GM23338 (cell line): ENCODE data around the gene PARD3. TPM values are rescaled to one million over a fixed set of nuclear protein-coding genes. Genes with fewer than 3 reads are reported as not detected.

Experiments
- ATAC-seq: fragments of 200-7000 bp; cut with Tn5 transposase; 3 replicates; pipeline ENCODE4 v1.9.1; 2020
- DNase-seq: peaks from one replicate; pipeline ENCODE4 v3.0.0-alpha.2; 2015; ENCODE audit warnings: low spot score
- H2AFZ ChIP-seq: fragments of 200-600 bp; sonication (generic); 2 replicates; pipeline ENCODE4 v1.8.0; 2016; ENCODE audit warnings: antibody characterized with exemption, mild to moderate bottlenecking, moderate library complexity
- H3F3A ChIP-seq: fragments of 200-600 bp; sonication (generic); replicated peaks from 2 replicates; pipeline ENCODE4 v1.8.0; 2017; ENCODE audit warnings: antibody characterized with exemption, mixed run types, low read depth
- H3K27ac ChIP-seq: fragments of 200-600 bp; sonication (generic); 2 replicates; pipeline ENCODE4 v1.6.1; 2016; ENCODE audit warnings: low read depth
- H3K27me3 ChIP-seq: fragments of 200-600 bp; sonication (generic); 2 replicates; pipeline ENCODE4 v1.8.0; 2016; ENCODE audit warnings: mild to moderate bottlenecking, mixed run types, moderate library complexity; ENCODE audit not compliant: insufficient read depth
- H3K36me3 ChIP-seq: fragments of 200-600 bp; sonication (generic); 2 replicates; pipeline ENCODE4 v1.8.0; 2016; ENCODE audit warnings: mild to moderate bottlenecking; ENCODE audit not compliant: insufficient read depth
- H3K4me1 ChIP-seq: fragments of 200-600 bp; sonication (generic); 2 replicates; pipeline ENCODE4 v1.8.0; 2016; ENCODE audit warnings: mild to moderate bottlenecking, moderate library complexity; ENCODE audit not compliant: insufficient read depth
- H3K4me2 ChIP-seq: fragments of 200-600 bp; sonication (generic); 2 replicates; pipeline ENCODE4 v1.7.1; 2017; ENCODE audit warnings: mixed run types
- H3K4me3 ChIP-seq: fragments of 200-600 bp; sonication (generic); 2 replicates; pipeline ENCODE4 v1.6.1; 2016; ENCODE audit warnings: mixed run types
- H3K79me2 ChIP-seq: fragments of 200-600 bp; sonication (generic); replicated peaks from 2 replicates; pipeline ENCODE4 v1.8.0; 2017; ENCODE audit warnings: mild to moderate bottlenecking; ENCODE audit not compliant: insufficient read depth
- H3K9me2 ChIP-seq: fragments of 200-600 bp; sonication (generic); 2 replicates; pipeline ENCODE4 v1.8.0; 2017; ENCODE audit not compliant: insufficient read depth
- H4K20me1 ChIP-seq: fragments of 200-600 bp; sonication (generic); replicated peaks from 2 replicates; pipeline ENCODE4 v1.8.0; 2017; ENCODE audit warnings: mild to moderate bottlenecking; ENCODE audit not compliant: insufficient read depth
- H3K27ac Mint-ChIP-seq: 2 replicates; pipeline ENCODE4 v1.8.0; 2020; ENCODE audit warnings: inconsistent platforms, mild to moderate bottlenecking, moderate library complexity, mixed read lengths
- H3K27me3 Mint-ChIP-seq: 3 replicates; pipeline ENCODE4 v1.8.0; 2022; ENCODE audit warnings: low read depth, mild to moderate bottlenecking, moderate library complexity, mixed read lengths, inconsistent platforms; ENCODE audit not compliant: insufficient read depth, poor library complexity
- H3K36me3 Mint-ChIP-seq: 3 replicates; pipeline ENCODE4 v1.8.0; 2021; ENCODE audit warnings: low read depth, mild to moderate bottlenecking, inconsistent platforms, moderate library complexity, mixed read lengths
- H3K4me1 Mint-ChIP-seq: 3 replicates; pipeline ENCODE4 v1.8.0; 2020; ENCODE audit warnings: mild to moderate bottlenecking, inconsistent platforms, mixed read lengths
- H3K4me3 Mint-ChIP-seq: 3 replicates; pipeline ENCODE4 v1.8.0; 2021; ENCODE audit warnings: moderate library complexity, mild to moderate bottlenecking, inconsistent platforms, mixed read lengths
- H3K9me3 Mint-ChIP-seq: 3 replicates; pipeline ENCODE4 v1.8.0; 2020; ENCODE audit warnings: moderate library complexity, mild to moderate bottlenecking, inconsistent platforms, mixed read lengths
- CREB1 ChIP-seq: fragments of 250-450 bp; sonication (Bioruptor Pico); IDR thresholded peaks from 2 replicates; pipeline ENCODE4 v1.5.0; 2020; ENCODE audit warnings: low read depth, mild to moderate bottlenecking, moderate library complexity
- CTCF ChIP-seq, 2 experiments: fragments of 200-600 bp in 1 of 2; sonication (generic) in 1 of 2; conservative IDR thresholded peaks; 2 replicates each; pipeline versions ENCODE4 v1.5.1 to v1.6.1; 2016 to 2017; ENCODE audit warnings: antibody characterized with exemption in 2 of 2, low read depth in 2 of 2, mild to moderate bottlenecking in 2 of 2, moderate library complexity in 1 of 2
- EZH2 ChIP-seq: fragments of 200-600 bp; sonication (generic); IDR thresholded peaks from one replicate; pipeline ENCODE4 v1.8.0; 2017; ENCODE audit warnings: antibody characterized with exemption, mild to moderate bottlenecking, low read depth; ENCODE audit not compliant: unreplicated experiment
- EZH2phosphoT487 ChIP-seq: fragments of 200-600 bp; sonication (generic); IDR thresholded peaks from one replicate; pipeline ENCODE4 v1.8.1; 2018; ENCODE audit warnings: antibody characterized with exemption; ENCODE audit not compliant: unreplicated experiment
- JUNB ChIP-seq: IDR thresholded peaks from one replicate; pipeline ENCODE4 v1.6.1; 2016; ENCODE audit warnings: antibody characterized with exemption; ENCODE audit not compliant: unreplicated experiment
- NANOG ChIP-seq: IDR thresholded peaks from 2 replicates; pipeline ENCODE4 v1.6.1; 2016; ENCODE audit warnings: antibody characterized with exemption, borderline replicate concordance
- POLR2AphosphoS5 ChIP-seq: IDR thresholded peaks from 2 replicates; pipeline ENCODE4 v1.6.1; 2016; ENCODE audit warnings: antibody characterized with exemption, low read depth
- REST ChIP-seq: IDR thresholded peaks from one replicate; pipeline ENCODE4 v1.6.1; 2018; ENCODE audit warnings: antibody characterized with exemption; ENCODE audit not compliant: unreplicated experiment
- STAT1 ChIP-seq: IDR thresholded peaks from one replicate; pipeline ENCODE4 v1.6.1; 2016; ENCODE audit warnings: antibody characterized with exemption; ENCODE audit not compliant: unreplicated experiment
- ZNF114 ChIP-seq: fragments of 250-450 bp; sonication (Bioruptor Pico); IDR thresholded peaks from 2 replicates; pipeline ENCODE4 v1.5.0; 2020; ENCODE audit warnings: mild to moderate bottlenecking, moderate library complexity
- ZNF331 ChIP-seq: fragments of 250-450 bp; sonication (Bioruptor Pico); IDR thresholded peaks from 2 replicates; pipeline ENCODE4 v1.5.0; 2020; ENCODE audit warnings: low read depth, mild to moderate bottlenecking, moderate library complexity
- ZNF462 ChIP-seq: fragments of 250-450 bp; sonication (Bioruptor Pico); IDR thresholded peaks from 2 replicates; pipeline ENCODE4 v1.5.0; 2020; ENCODE audit warnings: mild to moderate bottlenecking, moderate library complexity
- polyA plus RNA-seq: library from polyadenylated mRNA; unstranded; fragments of >200 nt; fragmentation: Nextera tagmentation; extraction: Ambion mirVana; gene quantifications from 2 replicates; pipeline ENCODE4 v1.2.1, GENCODE V29; 2016
- total RNA-seq: library from RNA; depleted of rRNA; stranded (reverse); fragments of >200 nt; shearing (Covaris generic); gene quantifications from 2 replicates; pipeline ENCODE4 v1.2.3, GENCODE V29; 2014
- TF ChIP-seq, protein P1 (sequence below): IDR thresholded peaks from 2 replicates; pipeline ENCODE4 v1.6.1; 2016; ENCODE audit warnings: antibody characterized with exemption

PARD3 gene
- total and polyA plus RNA-seq, 2 experiments from 2014 or later, result 30.2 to 51.4 TPM

- Histone ChIP-seq H3K4me3 (no peak overlapping the region), H3K4me2 (no peak overlapping the region), H4K20me1 (no peaks in the 10 kb centered on the region), H3K36me3 (no peaks in the 10 kb centered on the region), H3K9me2 (no peaks in the 10 kb centered on the region; the same call in 1 of the 2 replicates), H3K27me3 (no peaks in the 10 kb centered on the region), H3K27ac (no peak overlapping the region), H3F3A (no peaks in the 10 kb centered on the region), H3K4me1 (no peaks in the 10 kb centered on the region), H3K79me2 (no peaks in the 10 kb centered on the region), H2AFZ (no peak overlapping the region)
- Mint-ChIP-seq H3K4me3 (no peak overlapping the region), H3K4me1 (no peaks in the 10 kb centered on the region; the same call in 2 of the 3 replicates), H3K27me3 (peaks cover 4% of the 10 kb centered on the region), H3K9me3 (peaks cover 31% of the 10 kb centered on the region), H3K27ac (no peak overlapping the region), H3K36me3 (peaks cover 14% of the 10 kb centered on the region)
- ATAC-seq (no peak), DNase-seq (no peak)
- TF ChIP-seq ZNF331 (CRISPR knock-in tag), result no peak
- no peak for TF ChIP-seq EZH2phosphoT487
- TF ChIP-seq ZNF114, result no peak
- TF ChIP-seq ZNF462 (CRISPR knock-in tag), result no peak
- no peak for TF ChIP-seq CREB1 (CRISPR knock-in tag)
- TF ChIP-seq, protein P1, sequence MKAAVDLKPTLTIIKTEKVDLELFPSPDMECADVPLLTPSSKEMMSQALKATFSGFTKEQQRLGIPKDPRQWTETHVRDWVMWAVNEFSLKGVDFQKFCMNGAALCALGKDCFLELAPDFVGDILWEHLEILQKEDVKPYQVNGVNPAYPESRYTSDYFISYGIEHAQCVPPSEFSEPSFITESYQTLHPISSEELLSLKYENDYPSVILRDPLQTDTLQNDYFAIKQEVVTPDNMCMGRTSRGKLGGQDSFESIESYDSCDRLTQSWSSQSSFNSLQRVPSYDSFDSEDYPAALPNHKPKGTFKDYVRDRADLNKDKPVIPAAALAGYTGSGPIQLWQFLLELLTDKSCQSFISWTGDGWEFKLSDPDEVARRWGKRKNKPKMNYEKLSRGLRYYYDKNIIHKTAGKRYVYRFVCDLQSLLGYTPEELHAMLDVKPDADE, result no peak
- no peak for TF ChIP-seq STAT1
- TF ChIP-seq CTCF (conservative IDR thresholded peaks at IDR 0.05; ENCODE audit: low read depth in 2 of 2), result no peak
- no peak for TF ChIP-seq POLR2AphosphoS5
- no peak for TF ChIP-seq NANOG
- TF ChIP-seq REST, result no peak
- TF ChIP-seq JUNB, result no peak
- no peak for TF ChIP-seq EZH2
Measured at GRCh38 chr10:34098821-34099567, 716.1 kb downstream of the PARD3 start.
